ENCODE data around the gene MCUB. TPM values are rescaled to one million over a fixed set of nuclear protein-coding genes. Genes with fewer than 3 reads are reported as not detected.
"Not testable (repeated sequence)": the region's sequence is repeated elsewhere in the genome, so short reads cannot be mapped to it uniquely, and the experiment has no call there.

MCUB gene
- total and polyA plus RNA-seq, 3 experiments from 2014 or later: 68.7 to 159 (median 71.6) TPM

GRCh38 chr4:109672169-109672930 lies 112.3 kb downstream of the MCUB start:
- Histone ChIP-seq H3K27me3 (ENCODE audit: insufficient read depth, low read length, poor library complexity, severe bottlenecking) (no peaks in the 10 kb centered on the region), H3K4me1 (ENCODE audit: insufficient read depth, low read length) (peaks cover 21% of the 10 kb centered on the region), H3K4me3 (ENCODE audit: low read length) (no peak overlapping the region), H3K9me3 (ENCODE audit: low read length) (no peaks in the 10 kb centered on the region), H3K27ac (ENCODE audit: low read depth, low read length) (no peak overlapping the region), H3K36me3 (ENCODE audit: insufficient read depth, low read length) (no peaks in the 10 kb centered on the region)
- DNase-seq: no peak
- H3K9me3 Mint-ChIP-seq: peaks cover 0 to 7% (median 3%) of the 10 kb centered on the region in 5 donors
- ChIA-PET POLR2A (no interaction called here), CTCF (interaction anchor here (1.8 kb wide), 1 partner anchor 26 kb away, joined by 4 read pairs; no protein-coding TSS in a partner anchor)
- H3K4me3 Mint-ChIP-seq: no peak overlapping the region
- H3K27ac Mint-ChIP-seq: no peak overlapping the region
- H3K36me3 Mint-ChIP-seq: peaks cover 12 to 51% (median 18%) of the 10 kb centered on the region in 3 donors
- peaks cover 37 to 73% (median 49%) of the 10 kb centered on the region in 3 donors for H3K4me1 Mint-ChIP-seq
- no peaks in the 10 kb centered on the region for H3K27me3 Mint-ChIP-seq

GRCh38 chr4:109673303-109673702 lies 113.3 kb downstream of the MCUB start:
- Histone ChIP-seq H3K36me3 (ENCODE audit: insufficient read depth, low read length) (no peaks in the 10 kb centered on the region), H3K27me3 (ENCODE audit: insufficient read depth, low read length, poor library complexity, severe bottlenecking) (no peaks in the 10 kb centered on the region), H3K9me3 (ENCODE audit: low read length) (no peaks in the 10 kb centered on the region), H3K4me3 (ENCODE audit: low read length) (no peak overlapping the region), H3K27ac (ENCODE audit: low read depth, low read length) (no peak overlapping the region), H3K4me1 (ENCODE audit: insufficient read depth, low read length) (peaks cover 16% of the 10 kb centered on the region)
- H3K9me3 Mint-ChIP-seq: peaks cover 0 to 7% (median 3%) of the 10 kb centered on the region in 5 donors
- DNase-seq: no peak
- H3K27me3 Mint-ChIP-seq: no peaks in the 10 kb centered on the region
- ChIA-PET CTCF (interaction anchor here (1.5 kb wide), 1 partner anchor 11 kb away, joined by 3 read pairs; no protein-coding TSS in a partner anchor), POLR2A (no interaction called here)
- H3K36me3 Mint-ChIP-seq: peaks cover 12 to 52% (median 18%) of the 10 kb centered on the region in 3 donors
- peaks cover 31 to 64% (median 40%) of the 10 kb centered on the region in 3 donors for H3K4me1 Mint-ChIP-seq
- H3K27ac Mint-ChIP-seq: no peak overlapping the region
- H3K4me3 Mint-ChIP-seq: peak overlapping the region in 1 of 7 donors; percentile 13

GRCh38 chr4:109675181-109675580 lies 115.1 kb downstream of the MCUB start:
- DNase-seq: no peak
- Mint-ChIP-seq H3K4me1 (peaks cover 16 to 46% (median 22%) of the 10 kb centered on the region in 3 donors), H3K36me3 (peaks cover 16 to 54% (median 16%) of the 10 kb centered on the region in 3 donors), H3K9me3 (peaks cover 0 to 7% (median 3%) of the 10 kb centered on the region in 5 donors), H3K4me3 (no peak overlapping the region), H3K27ac (peak overlapping the region in 4 of 8 donors; percentile 20 to 71 (median 62)), H3K27me3 (no peaks in the 10 kb centered on the region)
- no peaks in the 10 kb centered on the region for H3K36me3 ChIP-seq (ENCODE audit: insufficient read depth, low read length)
- ChIA-PET CTCF (interaction anchor here (1.6 kb wide), 1 partner anchor 242 kb away, joined by 4 read pairs; no protein-coding TSS in a partner anchor), POLR2A (no interaction called here)
- H3K27ac ChIP-seq (ENCODE audit: low read depth, low read length): no peak overlapping the region
- H3K4me3 ChIP-seq (ENCODE audit: low read length): no peak overlapping the region
- no peaks in the 10 kb centered on the region for H3K27me3 ChIP-seq (ENCODE audit: insufficient read depth, low read length, poor library complexity, severe bottlenecking)
- no peaks in the 10 kb centered on the region for H3K4me1 ChIP-seq (ENCODE audit: insufficient read depth, low read length)
- H3K9me3 ChIP-seq (ENCODE audit: low read length): no peaks in the 10 kb centered on the region

GRCh38 chr4:109675843-109676242 lies 115.8 kb downstream of the MCUB start:
- Mint-ChIP-seq H3K27ac (peak overlapping the region in 4 of 8 donors; percentile 16 to 64 (median 54)), H3K36me3 (peaks cover 11 to 56% (median 17%) of the 10 kb centered on the region in 3 donors)

GRCh38 chr4:109676886-109677285 lies 116.8 kb downstream of the MCUB start:
- Histone ChIP-seq H3K27ac (ENCODE audit: low read depth, low read length) (no peak overlapping the region), H3K36me3 (ENCODE audit: insufficient read depth, low read length) (no peaks in the 10 kb centered on the region), H3K9me3 (ENCODE audit: low read length) (no peaks in the 10 kb centered on the region), H3K4me1 (ENCODE audit: insufficient read depth, low read length) (no peaks in the 10 kb centered on the region), H3K4me3 (ENCODE audit: low read length) (no peak overlapping the region), H3K27me3 (ENCODE audit: insufficient read depth, low read length, poor library complexity, severe bottlenecking) (no peaks in the 10 kb centered on the region)
- CTCF ChIA-PET: interaction anchor here (0.7 kb wide), 1 partner anchor 116 kb away, joined by 3 read pairs; no protein-coding TSS in a partner anchor
- Mint-ChIP-seq H3K4me3 (peak overlapping the region in 1 of 7 donors; percentile 27), H3K36me3 (peaks cover under 1 to 56% (median 12%) of the 10 kb centered on the region in 3 donors), H3K27me3 (no peaks in the 10 kb centered on the region), H3K27ac (peak overlapping the region in 5 of 8 donors; percentile 28 to 77 (median 55)), H3K9me3 (no peaks in the 10 kb centered on the region), H3K4me1 (peaks cover 14 to 49% (median 35%) of the 10 kb centered on the region in 3 donors)
- POLR2A ChIA-PET: no interaction called here
- DNase-seq: no peak

More at GRCh38 chr4:109675843-109676242, 115.8 kb downstream of the MCUB start:
- H3K4me3 Mint-ChIP-seq: no peak overlapping the region
- DNase-seq: no peak
- no peaks in the 10 kb centered on the region for H3K27me3 ChIP-seq (ENCODE audit: insufficient read depth, low read length, poor library complexity, severe bottlenecking)
- peaks cover 16 to 46% (median 29%) of the 10 kb centered on the region in 3 donors for H3K4me1 Mint-ChIP-seq
- H3K9me3 ChIP-seq (ENCODE audit: low read length): no peaks in the 10 kb centered on the region
- H3K9me3 Mint-ChIP-seq: peaks cover 0 to 7% (median 3%) of the 10 kb centered on the region in 5 donors
- ChIA-PET POLR2A (no interaction called here), CTCF (interaction anchor here (1.6 kb wide), 1 partner anchor 243 kb away, joined by 4 read pairs; no protein-coding TSS in a partner anchor)
- H3K27me3 Mint-ChIP-seq: no peaks in the 10 kb centered on the region
- H3K36me3 ChIP-seq (ENCODE audit: insufficient read depth, low read length): no peaks in the 10 kb centered on the region
- H3K4me3 ChIP-seq (ENCODE audit: low read length): no peak overlapping the region
- no peaks in the 10 kb centered on the region for H3K4me1 ChIP-seq (ENCODE audit: insufficient read depth, low read length)
- H3K27ac ChIP-seq (ENCODE audit: low read depth, low read length): no peak overlapping the region

GRCh38 chr4:109678472-109678871 lies 118.4 kb downstream of the MCUB start:
- H3K27ac Mint-ChIP-seq; CTCF ChIA-PET; H3K4me3 Mint-ChIP-seq; H3K4me1 ChIP-seq (ENCODE audit: insufficient read depth, low read length); H3K36me3 ChIP-seq (ENCODE audit: insufficient read depth, low read length); H3K4me3 ChIP-seq (ENCODE audit: low read length); H3K27me3 Mint-ChIP-seq; H3K9me3 ChIP-seq (ENCODE audit: low read length); POLR2A ChIA-PET; H3K27ac ChIP-seq (ENCODE audit: low read depth, low read length); H3K9me3 Mint-ChIP-seq; H3K27me3 ChIP-seq (ENCODE audit: insufficient read depth, low read length, poor library complexity, severe bottlenecking); DNase-seq: not testable (repeated sequence)
- Mint-ChIP-seq H3K36me3 (peaks cover 0 to 63% (median 18%) of the 10 kb centered on the region in 3 donors), H3K4me1 (peaks cover 14 to 55% (median 49%) of the 10 kb centered on the region in 3 donors)

GRCh38 chr4:109678925-109679324 lies 118.9 kb downstream of the MCUB start:
- H3K36me3 ChIP-seq (ENCODE audit: insufficient read depth, low read length); H3K9me3 Mint-ChIP-seq; H3K27ac Mint-ChIP-seq; H3K4me3 Mint-ChIP-seq; H3K9me3 ChIP-seq (ENCODE audit: low read length); DNase-seq; H3K27me3 Mint-ChIP-seq; POLR2A ChIA-PET; H3K27me3 ChIP-seq (ENCODE audit: insufficient read depth, low read length, poor library complexity, severe bottlenecking); H3K27ac ChIP-seq (ENCODE audit: low read depth, low read length); H3K4me1 ChIP-seq (ENCODE audit: insufficient read depth, low read length); H3K4me3 ChIP-seq (ENCODE audit: low read length); CTCF ChIA-PET: not testable (repeated sequence)
- H3K36me3 Mint-ChIP-seq: peaks cover 0 to 63% (median 18%) of the 10 kb centered on the region in 3 donors
- peaks cover 16 to 51% (median 48%) of the 10 kb centered on the region in 3 donors for H3K4me1 Mint-ChIP-seq

- H3K4me3 Mint-ChIP-seq: no peak overlapping the region
- no peaks in the 10 kb centered on the region for H3K9me3 Mint-ChIP-seq
- POLR2A ChIA-PET: interaction anchor here (0.8 kb wide), 1 partner anchor 123 kb away, joined by 9 read pairs; the partner anchor contains the start of gene MCUB
- no peak for DNase-seq
- no peaks in the 10 kb centered on the region for H3K4me1 ChIP-seq (ENCODE audit: insufficient read depth, low read length)
- CTCF ChIA-PET: interaction anchor here (0.9 to 2.1 kb wide), 2 partner anchors 18 to 28 kb away, joined by 3 to 6 read pairs; no protein-coding TSS in a partner anchor
- no peaks in the 10 kb centered on the region for H3K27me3 ChIP-seq (ENCODE audit: insufficient read depth, low read length, poor library complexity, severe bottlenecking)
- H3K27ac Mint-ChIP-seq: peak overlapping the region in 3 of 8 donors; percentile 45 to 84 (median 71)
- no peak overlapping the region for H3K27ac ChIP-seq (ENCODE audit: low read depth, low read length)
- no peak overlapping the region for H3K4me3 ChIP-seq (ENCODE audit: low read length)
- H3K36me3 ChIP-seq (ENCODE audit: insufficient read depth, low read length): peaks cover 26% of the 10 kb centered on the region
- peaks cover 11 to 75% (median 27%) of the 10 kb centered on the region in 3 donors for H3K36me3 Mint-ChIP-seq
- peaks cover 10 to 37% (median 23%) of the 10 kb centered on the region in 3 donors for H3K4me1 Mint-ChIP-seq
- no peaks in the 10 kb centered on the region for H3K9me3 ChIP-seq (ENCODE audit: low read length)
- H3K27me3 Mint-ChIP-seq: no peaks in the 10 kb centered on the region
These were observed 122.8 kb downstream of the MCUB start for GRCh38 chr4:109682875-109683274.

All from CD8-positive, alpha-beta memory T cell (primary cell).